Measurements from ENCODE around the gene PARN.
"Not testable (repeated sequence)": the region's sequence is repeated elsewhere in the genome, so short reads cannot be mapped to it uniquely, and the experiment has no call there.

The PARN gene

DNA sequence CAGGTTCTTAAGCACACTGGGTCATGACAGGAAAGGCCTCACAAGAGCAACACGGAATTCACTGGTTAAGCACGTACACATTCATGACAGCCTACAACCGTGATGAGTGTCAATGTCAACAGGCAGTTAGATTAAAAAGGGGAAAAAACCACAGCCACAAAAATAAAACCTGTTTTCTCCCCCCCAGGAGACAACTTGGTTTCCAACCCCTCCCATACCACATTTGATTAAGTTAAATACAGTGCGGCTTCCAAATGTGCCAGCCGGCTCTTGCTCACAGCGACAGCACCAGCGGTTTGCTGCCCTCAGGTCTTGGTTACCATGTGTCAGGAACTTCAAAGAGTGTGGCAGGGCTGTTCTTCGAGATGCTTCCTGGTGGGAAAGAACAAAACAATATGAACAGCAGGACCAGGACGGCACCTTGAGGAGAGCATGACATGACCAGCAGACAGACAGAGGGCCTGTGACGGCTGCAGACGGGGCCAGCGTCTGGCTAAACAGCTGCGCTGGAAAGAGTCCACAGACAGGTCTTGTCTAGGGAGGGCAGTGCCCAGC lies 193.6 kb downstream of the PARN start:
- no peak for DNase-seq (ENCODE audit: low read depth)

DNA sequence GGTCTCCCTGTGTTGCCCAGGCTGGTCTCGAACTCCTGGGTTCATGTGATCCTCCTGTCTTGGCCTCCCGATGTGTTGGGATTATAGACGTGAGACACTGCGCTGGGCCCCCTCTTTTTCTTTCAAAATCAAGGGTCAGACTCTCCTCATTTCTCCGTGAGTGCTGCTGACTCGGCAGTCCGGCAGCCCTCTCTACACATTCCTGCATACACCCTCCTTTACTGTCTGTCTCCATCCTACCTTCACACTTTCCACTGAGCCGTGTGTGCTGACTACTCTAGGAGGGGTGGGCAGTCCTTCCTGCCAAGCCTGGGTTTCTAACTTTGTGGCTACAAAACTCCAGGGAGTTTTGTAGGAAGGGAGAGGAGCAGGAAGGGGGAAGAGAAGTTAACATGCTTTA lies 195.2 kb downstream of the PARN start:
- no peak for DNase-seq (ENCODE audit: low read depth)

DNA sequence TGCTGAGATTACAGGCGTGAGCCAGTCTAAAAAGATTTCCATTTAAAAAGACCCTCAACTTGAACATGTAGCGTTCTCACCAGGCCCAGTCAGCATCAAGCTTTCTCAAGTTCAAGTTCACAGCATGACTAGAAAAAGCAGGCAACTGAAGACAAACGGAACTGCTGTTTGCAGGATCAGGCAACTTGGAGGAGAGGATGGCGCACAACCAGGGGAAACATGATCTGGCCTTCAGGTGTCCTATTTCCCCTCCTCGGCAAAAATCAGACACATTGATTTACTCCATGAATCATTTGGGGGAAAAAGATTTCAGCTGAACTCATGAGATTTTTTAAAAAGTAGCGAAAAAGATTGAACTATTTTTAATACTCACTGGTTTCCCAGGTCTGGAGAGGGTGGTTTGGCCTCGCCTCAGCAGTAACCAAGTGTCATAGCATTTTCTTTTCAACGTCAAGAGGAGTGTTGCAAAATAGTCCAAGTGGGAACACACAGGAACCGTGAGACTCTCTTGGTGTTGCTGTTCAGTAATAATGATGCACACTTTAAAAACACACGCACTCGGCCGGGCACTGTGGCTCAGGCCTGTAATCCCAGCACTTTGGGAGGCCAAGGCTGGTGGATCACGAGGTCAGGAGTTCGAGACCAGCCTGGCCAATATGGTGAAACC lies 201.0 kb downstream of the PARN start:
- not testable (repeated sequence) for DNase-seq (ENCODE audit: low read depth)

DNA sequence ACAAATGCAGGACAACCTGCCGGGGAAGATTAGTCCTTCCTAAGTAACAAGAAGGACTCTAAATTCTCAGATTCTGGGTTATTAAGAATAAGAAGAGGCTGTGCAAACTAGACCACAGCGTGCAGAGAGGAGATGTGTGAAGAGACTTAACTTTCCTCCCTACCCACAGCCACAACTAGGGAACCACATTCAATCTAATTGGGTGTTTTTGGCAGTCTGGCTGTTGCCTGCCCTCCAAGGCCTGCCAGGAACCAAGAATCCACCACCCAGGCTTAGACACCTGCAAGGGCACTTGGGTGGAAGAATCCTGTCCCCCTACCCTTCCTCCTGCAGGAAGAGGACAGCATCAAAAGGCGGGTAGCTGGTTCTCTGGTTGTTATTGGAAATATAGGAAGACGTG lies 202.0 kb downstream of the PARN start:
- no peak for DNase-seq (ENCODE audit: low read depth)

DNA sequence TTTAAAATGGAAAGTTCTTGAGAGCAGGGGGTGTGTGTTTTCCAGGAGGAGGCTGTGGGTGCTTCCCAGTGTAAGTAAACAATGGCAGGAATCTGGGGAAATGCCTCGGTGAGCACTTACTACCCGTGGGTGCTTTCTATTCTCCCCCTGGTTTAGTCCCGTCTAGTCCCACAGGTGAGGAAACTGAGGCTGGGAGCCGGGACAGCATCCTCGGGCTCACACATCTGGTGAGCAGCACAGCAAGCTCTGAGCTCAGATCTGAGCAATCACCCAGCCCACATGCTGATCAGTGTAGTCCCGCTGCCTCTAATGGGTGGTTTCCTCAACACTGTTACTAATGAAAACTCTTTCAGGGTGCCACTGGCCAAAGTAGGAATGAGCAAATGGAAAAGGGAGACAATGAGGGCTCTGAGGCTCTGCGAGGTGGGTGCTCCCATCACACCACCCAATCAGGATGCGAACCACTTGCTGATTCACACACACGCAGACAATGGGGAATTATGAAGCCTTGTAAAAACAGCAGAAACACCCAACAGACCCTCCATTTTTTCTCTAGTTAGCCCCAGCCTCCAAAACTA lies 202.6 kb downstream of the PARN start:
- DNase-seq (ENCODE audit: low read depth) = no peak

DNA sequence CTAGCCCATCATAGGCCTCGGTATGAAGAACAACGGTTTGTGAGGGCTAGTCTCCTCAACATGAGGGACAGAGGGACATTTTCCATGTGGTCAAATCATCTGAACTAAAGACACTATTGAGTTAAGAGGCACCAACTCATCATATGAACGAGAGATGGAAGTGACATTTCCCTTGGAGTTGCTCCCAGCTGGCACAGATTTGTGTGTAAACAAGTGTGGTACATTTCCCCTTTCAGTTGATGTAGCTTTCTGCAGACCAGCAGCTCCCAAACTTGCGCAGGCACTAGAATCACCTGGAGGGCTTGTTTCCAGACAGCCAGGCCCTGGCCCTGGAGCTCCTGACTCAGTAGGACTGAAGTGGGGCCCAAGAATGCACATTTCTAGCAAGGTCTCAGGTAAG lies 205.5 kb downstream of the PARN start:
- DNase-seq (ENCODE audit: low read depth) = no peak

DNA sequence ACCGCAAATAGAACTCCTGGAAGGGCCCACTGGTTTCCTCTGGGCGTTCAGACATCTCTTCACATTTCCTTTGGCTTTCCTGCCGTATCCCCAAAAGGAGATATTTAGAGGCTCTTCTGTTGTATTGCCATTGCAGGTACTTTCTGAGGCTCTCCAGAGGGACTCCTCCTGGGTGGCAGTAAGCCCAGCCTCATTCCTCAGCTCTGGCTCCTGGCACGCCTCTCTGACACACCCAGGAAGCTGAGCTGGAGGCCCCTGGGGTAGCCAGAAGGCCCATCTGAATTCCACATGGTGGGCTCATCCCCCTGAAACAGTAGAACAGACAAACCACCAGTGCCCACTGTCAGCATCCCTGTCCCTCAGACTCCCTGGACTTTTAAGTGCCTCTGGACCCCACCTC lies 206.7 kb downstream of the PARN start:
- DNase-seq (ENCODE audit: low read depth) = no peak

DNA sequence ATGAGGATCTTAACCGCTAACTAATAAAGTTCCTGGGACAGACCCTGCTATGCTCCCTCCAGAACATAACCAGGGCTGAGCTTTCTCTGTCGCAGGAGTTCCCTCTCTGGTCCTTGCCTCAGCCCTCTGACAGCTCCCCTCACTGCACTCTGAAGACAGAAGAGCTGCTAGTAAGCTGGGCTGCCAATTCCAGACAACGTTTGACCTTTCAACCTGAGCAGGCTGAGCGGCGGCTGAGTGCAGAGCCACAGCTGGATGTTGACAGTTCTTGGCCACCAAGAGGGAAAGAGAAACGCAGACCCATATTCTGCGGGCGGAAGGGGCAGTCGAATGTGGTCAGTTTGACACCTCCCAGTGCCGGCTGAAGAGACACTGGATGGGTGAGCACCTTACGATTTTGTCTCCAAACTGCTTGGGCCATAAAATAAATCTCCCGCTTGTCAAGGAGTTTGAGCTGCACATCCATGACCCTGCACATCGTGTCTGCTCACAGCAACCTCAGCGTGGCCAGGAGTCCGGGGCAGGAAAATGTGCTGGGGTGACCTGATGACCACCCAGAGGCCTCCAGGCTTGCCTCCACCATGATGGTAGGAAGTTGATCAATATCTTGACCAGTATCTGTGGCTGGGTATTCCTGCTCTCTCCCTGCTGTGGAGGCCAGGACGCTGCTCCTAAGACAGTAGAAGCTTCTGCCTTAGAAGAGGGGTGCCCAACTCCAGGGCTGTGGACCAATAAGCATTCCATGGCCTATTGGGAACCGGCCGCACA lies 209.2 kb downstream of the PARN start:
- DNase-seq (ENCODE audit: low read depth) = no peak

DNA sequence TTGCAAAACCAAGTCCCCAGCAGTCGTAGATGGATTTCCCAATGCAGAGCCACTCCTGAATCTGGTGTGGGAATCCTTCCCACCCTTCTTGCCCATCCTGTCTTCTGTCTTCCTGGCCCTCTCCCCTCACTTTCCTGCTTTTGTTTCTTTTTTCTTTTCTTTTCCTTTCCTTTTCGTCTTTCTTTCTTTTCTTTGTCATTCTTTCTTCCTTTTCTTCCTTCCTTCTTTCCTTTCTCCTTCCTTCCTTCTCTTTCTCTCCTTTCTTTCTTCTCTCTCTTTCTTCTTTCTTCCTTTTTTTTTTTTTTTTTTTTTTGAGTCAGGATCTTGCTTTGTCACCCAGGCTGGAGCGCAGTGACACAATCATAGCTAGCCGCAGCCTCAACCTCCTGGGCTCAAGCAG lies 209.8 kb downstream of the PARN start:
- DNase-seq (ENCODE audit: low read depth) = not testable (repeated sequence)

DNA sequence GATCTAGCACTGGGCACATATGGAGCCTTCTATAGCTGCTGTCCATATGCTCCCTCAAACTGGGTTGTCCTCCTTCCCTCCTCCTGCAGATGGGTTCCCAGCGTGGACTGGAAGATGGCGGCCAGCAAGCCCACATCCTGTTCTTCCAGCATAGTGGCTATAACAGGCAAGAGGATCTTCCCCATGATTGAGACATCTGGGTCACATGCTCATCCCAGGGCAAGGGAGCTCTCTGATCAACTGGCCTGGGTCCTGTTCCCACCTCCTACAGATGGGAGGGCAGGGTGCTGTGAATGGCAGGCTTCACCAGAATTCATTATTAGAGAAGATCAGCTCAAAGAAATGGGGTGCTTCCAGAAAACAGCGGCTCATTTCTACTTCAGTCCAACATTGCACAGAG lies 210.2 kb downstream of the PARN start:
- no peak for DNase-seq (ENCODE audit: low read depth)

DNA sequence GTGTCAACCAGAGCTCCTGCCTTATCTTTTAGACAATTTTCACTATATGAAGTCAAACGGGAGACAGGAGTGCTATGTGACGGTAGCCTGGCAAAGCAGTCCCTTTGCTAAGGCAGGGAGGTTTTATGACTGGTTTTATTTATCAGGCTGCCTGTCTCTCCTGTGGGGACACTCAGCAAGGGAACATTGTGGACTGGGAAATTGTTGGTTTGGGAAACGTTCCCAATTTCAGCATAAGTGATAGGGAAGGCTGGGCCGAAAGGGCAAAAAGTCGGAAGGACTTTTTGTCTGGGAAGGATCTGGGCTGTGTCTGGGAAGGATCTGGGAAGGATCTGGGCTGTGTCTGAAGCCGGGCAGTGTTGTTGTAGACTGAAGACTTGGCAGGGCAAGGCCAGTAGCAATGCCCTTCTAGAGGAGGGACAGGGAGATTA lies 211.2 kb downstream of the PARN start:
- DNase-seq (ENCODE audit: low read depth) = no peak

DNA sequence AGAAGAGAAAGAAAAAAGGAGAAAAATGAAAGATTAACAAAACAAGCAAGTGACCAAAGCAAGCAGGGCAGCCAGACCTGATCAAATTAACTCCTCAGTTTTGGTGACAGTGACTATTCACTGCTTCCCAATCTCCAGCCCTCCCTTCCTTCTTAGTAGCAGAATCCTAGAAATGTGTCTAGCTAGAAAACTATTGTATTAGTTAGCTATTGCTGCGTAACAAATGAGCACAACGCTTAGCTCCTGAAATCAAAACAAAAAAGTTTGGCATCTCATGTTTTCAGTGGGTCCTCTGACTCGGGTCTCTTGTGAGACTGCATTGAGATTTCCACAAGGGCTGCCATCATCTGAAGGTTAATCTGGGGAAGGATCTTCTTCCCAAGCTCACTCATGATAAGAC lies 213.9 kb downstream of the PARN start:
- no peak for DNase-seq (ENCODE audit: low read depth)

DNA sequence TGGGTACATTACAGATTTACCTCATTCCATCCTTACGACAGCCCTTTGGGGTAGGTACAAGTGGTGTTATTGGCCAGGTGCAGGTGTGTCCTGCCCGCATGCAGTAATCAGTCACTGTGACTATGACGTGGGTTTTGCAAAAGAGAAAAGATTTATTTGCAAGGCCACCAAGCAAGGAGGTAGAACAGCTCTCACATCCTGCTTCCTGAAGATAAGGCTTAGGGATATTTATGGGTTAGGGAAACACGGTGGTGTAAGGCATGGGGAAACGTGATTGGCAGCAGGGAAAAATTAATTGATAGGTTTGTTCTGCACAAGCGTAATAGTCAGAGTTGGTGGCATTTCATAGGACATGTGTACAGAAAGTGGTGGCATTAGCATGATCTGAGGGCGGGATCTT lies 214.8 kb downstream of the PARN start:
- DNase-seq (ENCODE audit: low read depth) = no peak

DNA sequence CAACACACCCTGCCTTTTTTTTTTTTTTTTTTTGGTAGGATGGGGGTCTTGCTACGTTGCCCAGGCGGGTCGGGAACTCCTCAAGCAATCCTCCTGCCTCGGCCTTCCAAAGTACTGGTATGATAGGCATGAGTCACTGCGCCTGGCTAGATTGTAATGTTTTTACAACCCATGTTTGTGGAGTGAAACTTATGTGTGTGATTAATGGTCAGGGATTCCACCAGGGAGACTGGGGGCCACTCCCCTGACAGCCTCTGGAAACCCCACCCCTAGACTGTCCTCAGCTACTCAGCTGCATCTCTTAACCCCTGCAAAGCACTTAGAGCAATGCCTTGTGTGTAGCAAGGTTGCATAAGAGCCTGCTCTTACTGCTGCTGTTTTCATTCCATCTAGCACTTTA lies 220.5 kb downstream of the PARN start:
- peak; percentile 94 for DNase-seq (ENCODE audit: low read depth)

DNA sequence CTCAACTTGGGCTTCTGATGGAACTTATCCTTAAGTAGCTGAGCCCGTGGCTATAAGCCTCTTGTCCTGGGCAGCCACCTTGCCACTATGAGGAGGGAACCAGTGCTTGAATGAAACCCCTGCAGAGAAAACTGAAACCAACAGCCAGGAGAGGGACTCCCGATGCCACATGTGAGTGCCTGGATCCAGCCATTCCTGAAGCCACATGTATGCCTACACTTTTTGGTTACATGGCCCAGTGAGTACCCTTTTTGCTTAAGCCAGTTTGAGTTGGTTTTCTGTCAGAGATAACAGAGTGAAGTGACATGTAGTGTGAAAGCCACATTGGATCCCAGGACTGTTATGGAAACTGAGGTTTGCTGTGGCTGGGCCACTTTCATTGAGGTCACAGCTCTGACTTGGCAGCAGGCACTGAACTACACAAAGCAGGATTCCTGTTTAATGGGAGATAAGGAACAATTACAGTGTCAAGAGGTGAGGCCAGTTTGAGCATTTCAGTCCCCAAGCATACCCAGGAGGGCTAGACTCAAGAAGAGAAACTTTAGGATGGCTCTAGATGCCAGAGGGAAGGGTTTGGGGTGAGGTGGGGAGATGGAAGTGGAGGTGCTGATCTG lies 222.2 kb downstream of the PARN start:
- no peak for DNase-seq (ENCODE audit: low read depth)

DNA sequence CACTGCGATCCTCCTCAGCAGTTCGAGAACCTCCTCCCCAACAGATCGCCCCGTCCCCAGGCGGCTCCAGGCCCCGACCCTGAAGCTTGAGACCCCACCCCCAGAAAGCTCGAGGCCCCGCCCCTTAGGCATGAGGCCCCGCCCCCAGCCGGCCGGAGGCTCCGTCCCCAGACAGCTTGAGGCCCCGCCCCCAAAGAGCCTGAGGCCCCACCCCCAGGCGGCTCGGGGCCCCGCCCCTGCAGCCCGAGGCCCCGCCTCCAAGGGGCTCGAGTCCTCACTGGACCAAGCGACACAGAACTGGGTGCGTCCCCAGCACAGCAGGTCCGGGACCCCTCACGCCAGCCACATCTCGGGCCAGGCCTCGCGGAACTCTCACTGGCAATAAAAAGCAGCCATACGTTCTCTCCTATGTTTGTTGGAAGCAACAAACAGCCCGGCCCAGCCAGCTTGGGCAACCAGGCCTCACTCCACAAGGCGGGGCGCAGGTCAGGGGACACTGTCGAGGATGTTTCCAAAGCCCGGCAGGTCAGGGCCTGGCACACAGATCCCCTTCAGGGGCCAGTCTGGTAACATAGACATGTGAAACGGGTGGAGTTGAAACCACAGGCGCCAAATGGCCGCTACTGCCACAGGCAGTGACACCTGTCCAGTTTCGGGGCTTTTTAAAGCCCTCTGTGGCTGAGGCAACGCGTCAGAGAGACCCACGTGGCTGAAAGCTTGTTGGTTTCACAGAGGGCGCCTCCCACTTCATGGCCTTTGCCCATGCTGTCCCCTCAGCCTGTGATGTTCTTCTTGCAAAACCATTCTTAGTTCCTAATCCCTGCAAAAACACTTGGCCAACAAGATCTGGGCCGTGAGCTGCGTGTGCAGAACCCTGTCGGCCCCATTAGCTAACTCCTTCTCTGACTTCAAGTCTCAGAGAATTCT lies 224.2 kb downstream of the PARN start:
- DNase-seq (ENCODE audit: low read depth) = no peak

DNA sequence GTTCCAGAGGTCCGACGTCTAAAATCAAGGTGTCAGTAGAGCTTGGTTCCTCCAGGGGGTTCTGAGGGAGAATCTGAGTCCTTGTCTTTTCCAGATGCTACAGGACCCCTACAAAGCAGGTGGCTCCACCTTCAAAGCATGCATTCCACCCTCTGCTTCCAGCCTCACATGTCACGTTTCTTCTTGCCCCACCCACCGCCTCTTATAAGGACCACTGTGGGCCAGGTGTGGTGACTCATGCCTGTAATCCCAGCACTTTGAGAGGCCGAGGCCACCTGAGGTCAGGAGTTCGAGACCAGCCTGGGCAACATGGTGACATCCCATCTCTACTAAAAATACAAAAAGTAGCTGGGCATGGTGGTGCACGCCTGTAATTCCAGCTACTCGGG lies 227.1 kb downstream of the PARN start:
- DNase-seq (ENCODE audit: low read depth) = not testable (repeated sequence)

DNA sequence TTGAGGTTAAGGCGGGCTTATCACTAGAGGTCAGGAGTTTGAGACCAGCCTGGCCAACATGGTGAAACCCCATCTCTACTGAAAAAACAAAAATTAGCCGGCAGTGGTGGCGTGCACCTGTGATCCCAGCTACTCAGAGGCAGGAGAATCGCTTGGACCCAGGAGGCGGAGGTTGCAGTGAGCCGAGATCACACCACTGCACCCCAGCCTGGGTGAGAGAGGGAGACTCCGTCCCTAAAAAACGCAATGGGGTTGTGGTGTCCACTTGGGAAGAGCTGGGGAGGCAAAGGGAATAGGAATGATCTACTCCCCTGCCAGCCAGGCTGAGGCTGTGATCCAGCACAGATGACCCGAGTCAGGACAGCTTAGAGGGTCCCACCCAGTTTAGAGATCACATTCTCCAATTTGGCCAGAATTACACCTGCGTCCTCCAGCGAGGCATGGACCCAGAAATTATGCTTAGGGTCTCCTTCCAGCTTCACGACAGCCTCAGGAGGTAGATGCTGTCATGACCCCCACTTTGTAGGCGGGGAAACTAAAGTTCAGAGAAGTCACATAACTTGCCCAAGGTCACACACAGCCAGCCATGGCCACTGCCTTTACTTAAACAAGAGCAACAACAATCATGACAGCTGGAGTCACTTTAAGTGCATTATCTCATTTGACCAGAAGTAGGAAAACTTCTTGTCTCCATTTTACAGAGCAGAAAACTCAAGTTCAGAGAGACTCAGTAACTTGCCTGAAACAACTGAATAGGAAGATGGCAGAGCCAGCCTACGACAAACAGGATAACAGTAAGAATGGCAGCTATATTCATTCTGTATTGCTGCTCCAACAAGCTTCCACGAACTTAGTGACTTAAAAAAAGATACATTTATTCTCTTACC lies 227.7 kb downstream of the PARN start:
- DNase-seq (ENCODE audit: low read depth) = not testable (repeated sequence)

DNA sequence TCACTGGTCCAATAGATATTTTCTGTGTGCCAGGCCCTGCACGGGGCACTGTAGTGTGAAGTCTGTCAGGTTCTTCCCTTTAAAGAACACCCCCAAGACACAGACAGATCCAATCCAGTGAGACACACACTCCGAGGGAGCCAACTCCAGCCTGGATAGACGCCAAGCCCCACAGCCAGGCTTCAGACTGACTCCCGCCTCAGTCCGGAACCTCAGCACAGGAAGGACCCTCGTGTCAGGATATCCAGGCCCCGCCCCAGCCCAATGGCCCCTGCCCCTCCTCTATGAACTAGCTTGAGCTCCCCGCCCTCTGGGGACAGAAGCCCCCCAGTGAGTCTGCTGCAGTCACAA lies 228.4 kb downstream of the PARN start:
- DNase-seq (ENCODE audit: low read depth) = not testable (repeated sequence)

DNA sequence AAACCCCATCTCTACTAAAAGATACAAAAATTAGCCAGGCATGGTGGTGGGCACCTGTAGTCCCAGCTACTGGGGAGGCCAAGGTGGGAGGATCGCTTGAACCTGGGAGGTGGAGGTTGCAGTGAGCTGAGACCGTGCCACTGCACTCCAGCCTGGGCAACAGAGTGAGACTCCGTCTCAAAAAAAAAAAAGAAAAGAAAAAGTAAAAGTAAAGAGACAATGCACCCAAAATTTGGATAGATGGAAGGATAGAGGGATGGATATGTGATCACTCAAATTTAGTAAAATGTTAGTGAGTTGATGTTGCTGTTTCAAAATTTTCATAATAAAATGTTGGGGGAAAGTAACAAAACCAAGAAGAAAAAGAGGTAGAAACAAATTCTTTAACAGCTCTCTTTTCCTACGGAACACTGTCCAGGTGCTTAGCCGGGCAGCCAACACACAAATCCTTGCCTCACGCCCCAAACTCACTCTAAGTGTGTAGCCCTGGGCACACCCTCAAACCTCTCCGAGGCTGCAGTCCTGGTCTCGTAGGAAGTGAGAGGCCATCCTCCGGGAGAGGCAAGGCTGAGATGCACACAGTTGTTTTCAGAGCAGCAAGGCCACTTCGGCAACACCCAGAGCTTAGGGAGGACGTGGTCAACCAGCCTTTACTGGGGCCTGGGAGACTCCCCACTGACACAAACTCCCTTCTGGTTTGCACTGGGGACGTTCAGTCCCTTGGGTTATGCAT lies 228.9 kb downstream of the PARN start:
- DNase-seq (ENCODE audit: low read depth) = not testable (repeated sequence)

All from GM04503 (cell line).